ENCODE data around the gene COMT. TPM values are rescaled to one million over a fixed set of nuclear protein-coding genes. Genes with fewer than 3 reads are reported as not detected.
A peak's percentile ranks its signal among the peaks of the same experiment; 100 is the strongest.

COMT gene
- total and polyA plus RNA-seq, 4 donors, result 75.3 to 430 (median 146) TPM

DNA sequence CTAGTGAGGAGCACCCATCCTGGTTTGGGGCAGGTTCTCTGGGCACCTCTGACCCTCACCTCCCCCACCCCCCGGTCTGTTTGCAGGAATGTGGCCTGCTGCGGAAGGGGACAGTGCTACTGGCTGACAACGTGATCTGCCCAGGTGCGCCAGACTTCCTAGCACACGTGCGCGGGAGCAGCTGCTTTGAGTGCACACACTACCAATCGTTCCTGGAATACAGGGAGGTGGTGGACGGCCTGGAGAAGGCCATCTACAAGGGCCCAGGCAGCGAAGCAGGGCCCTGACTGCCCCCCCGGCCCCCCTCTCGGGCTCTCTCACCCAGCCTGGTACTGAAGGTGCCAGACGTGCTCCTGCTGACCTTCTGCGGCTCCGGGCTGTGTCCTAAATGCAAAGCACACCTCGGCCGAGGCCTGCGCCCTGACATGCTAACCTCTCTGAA, 26.9 kb downstream of the COMT start:
- H3K27ac ChIP-seq (ENCODE audit: low read depth in 1 of 2, low read length in 2 of 2), result peak overlapping the region; percentile 64 to 77
- WGBS, result 47% methylated on average over 18 of the region's 18 CpGs
- H3K36me3 ChIP-seq (ENCODE audit: control insufficient read depth in 4 of 4, insufficient read depth in 3 of 4, low read depth in 1 of 4, low read length in 3 of 4), result peaks cover 3 to 30% (median 9%) of the 10 kb centered on the region in 4 donors
- H3K9me3 ChIP-seq (ENCODE audit: control insufficient read depth in 4 of 4, low read length in 3 of 4), result no peaks in the 10 kb centered on the region
- peaks cover 23 to 72% (median 48%) of the 10 kb centered on the region in 4 donors for H3K4me1 ChIP-seq (ENCODE audit: control insufficient read depth in 4 of 4, insufficient read depth in 4 of 4, low read length in 3 of 4)
- H3K4me3 ChIP-seq (ENCODE audit: low read depth in 1 of 3, low read length in 3 of 3), result no peak overlapping the region
- DNase-seq (ENCODE audit: low spot score), result no peak
- H3K27me3 ChIP-seq (ENCODE audit: control insufficient read depth in 4 of 4, insufficient read depth in 4 of 4, low read length in 3 of 4), result no peaks in the 10 kb centered on the region
- peak overlapping the region in 1 of 2 donors; percentile 35 for H3K9ac ChIP-seq (ENCODE audit: low read depth in 1 of 2, low read length in 2 of 2)
- no peak for TF ChIP-seq FOXA2 (IDR thresholded peaks at IDR 0.05)
- TF ChIP-seq RAD21 (IDR thresholded peaks at IDR 0.05), result peak in 1 of 2 donors; percentile 9
- TF ChIP-seq GABPA (IDR thresholded peaks at IDR 0.05 in 1 of 2, conservative IDR thresholded peaks at IDR 0.05 in 1 of 2), result no peak
- peak; percentile 54 for TF ChIP-seq MAX (IDR thresholded peaks at IDR 0.05)
- TF ChIP-seq YY1 (IDR thresholded peaks at IDR 0.05), result peak; percentile 37
- no peak for TF ChIP-seq ATF3 (IDR thresholded peaks at IDR 0.05)
- TF ChIP-seq TAF1 (conservative IDR thresholded peaks at IDR 0.05), result no peak
- no peak for TF ChIP-seq EGR1 (IDR thresholded peaks at IDR 0.05; ENCODE audit: low read depth in 2 of 2)
- TF ChIP-seq NR2F2 (IDR thresholded peaks at IDR 0.05), result no peak
- TF ChIP-seq SP1 (IDR thresholded peaks at IDR 0.05), result peak; percentile 36
- no peak for TF ChIP-seq HNF4G (IDR thresholded peaks at IDR 0.05)
- peak; percentile 6 to 69 for TF ChIP-seq RXRA (IDR thresholded peaks at IDR 0.05)
- no peak for TF ChIP-seq FOXA1 (IDR thresholded peaks at IDR 0.05)
- no peak for TF ChIP-seq JUND (IDR thresholded peaks at IDR 0.05)
- peak in 1 of 2 donors; percentile 60 for TF ChIP-seq HNF4A (conservative IDR thresholded peaks at IDR 0.05)
- no peak for TF ChIP-seq CTCF (IDR thresholded peaks at IDR 0.05; ENCODE audit: low read depth, low read length, missing input control)
- TF ChIP-seq ZBTB33 (IDR thresholded peaks at IDR 0.05), result no peak
- no peak for TF ChIP-seq REST (IDR thresholded peaks at IDR 0.05)

Measured in liver (tissue), 9 donors.